Fibroblast of pulmonary artery (primary cell): Measurements from ENCODE around the gene GK.

ENCODE experiments used
- DNase-seq: peaks from one replicate; pipeline ENCODE4 v3.0.0-alpha.2; 2010; ENCODE audit warnings: low read depth
- H3K4me3 ChIP-seq: replicated peaks from 2 replicates; pipeline ENCODE4 v1.5.1; 2011; ENCODE audit warnings: low read depth, mild to moderate bottlenecking, control low read depth, low read length, moderate library complexity
- TF ChIP-seq, protein P1 (sequence below): IDR thresholded peaks from 2 replicates; pipeline ENCODE4 v1.5.1; 2011; ENCODE audit warnings: mild to moderate bottlenecking, control low read depth, low read length, inconsistent platforms; ENCODE audit errors: missing control alignments

The GK gene

GRCh38 chrX:30654989-30655607, 1.9 kb downstream of the GK start:
- no peak for DNase-seq
- no peak overlapping the region for H3K4me3 ChIP-seq
- TF ChIP-seq, protein P1, sequence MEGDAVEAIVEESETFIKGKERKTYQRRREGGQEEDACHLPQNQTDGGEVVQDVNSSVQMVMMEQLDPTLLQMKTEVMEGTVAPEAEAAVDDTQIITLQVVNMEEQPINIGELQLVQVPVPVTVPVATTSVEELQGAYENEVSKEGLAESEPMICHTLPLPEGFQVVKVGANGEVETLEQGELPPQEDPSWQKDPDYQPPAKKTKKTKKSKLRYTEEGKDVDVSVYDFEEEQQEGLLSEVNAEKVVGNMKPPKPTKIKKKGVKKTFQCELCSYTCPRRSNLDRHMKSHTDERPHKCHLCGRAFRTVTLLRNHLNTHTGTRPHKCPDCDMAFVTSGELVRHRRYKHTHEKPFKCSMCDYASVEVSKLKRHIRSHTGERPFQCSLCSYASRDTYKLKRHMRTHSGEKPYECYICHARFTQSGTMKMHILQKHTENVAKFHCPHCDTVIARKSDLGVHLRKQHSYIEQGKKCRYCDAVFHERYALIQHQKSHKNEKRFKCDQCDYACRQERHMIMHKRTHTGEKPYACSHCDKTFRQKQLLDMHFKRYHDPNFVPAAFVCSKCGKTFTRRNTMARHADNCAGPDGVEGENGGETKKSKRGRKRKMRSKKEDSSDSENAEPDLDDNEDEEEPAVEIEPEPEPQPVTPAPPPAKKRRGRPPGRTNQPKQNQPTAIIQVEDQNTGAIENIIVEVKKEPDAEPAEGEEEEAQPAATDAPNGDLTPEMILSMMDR, result no peak

DNA sequence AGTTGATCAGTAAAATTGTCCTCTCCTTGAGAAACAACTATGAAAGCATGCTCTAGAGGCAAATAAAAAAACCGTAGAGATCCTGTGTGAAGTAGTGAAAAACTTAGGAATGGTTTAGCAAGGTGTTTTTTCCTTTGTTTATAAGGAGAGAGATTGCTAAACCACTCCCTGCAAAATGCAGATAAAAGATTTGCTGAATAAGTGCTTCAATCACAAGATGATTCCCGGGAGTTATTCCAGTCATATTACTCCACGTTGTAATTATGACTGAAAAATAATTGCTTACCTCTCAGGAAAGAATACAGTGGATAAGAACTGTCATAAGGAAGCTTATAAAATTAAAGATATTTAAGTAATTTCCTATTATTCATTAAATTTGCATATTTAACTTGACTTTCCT, 2.8 kb downstream of the GK start:
- no peak overlapping the region for H3K4me3 ChIP-seq
- TF ChIP-seq, protein P1, result no peak
- DNase-seq, result no peak

GRCh38 chrX:30657196-30658161, 4.3 kb downstream of the GK start:
- TF ChIP-seq, protein P1, result no peak
- DNase-seq, result peak; percentile 35
- no peak overlapping the region for H3K4me3 ChIP-seq

DNA sequence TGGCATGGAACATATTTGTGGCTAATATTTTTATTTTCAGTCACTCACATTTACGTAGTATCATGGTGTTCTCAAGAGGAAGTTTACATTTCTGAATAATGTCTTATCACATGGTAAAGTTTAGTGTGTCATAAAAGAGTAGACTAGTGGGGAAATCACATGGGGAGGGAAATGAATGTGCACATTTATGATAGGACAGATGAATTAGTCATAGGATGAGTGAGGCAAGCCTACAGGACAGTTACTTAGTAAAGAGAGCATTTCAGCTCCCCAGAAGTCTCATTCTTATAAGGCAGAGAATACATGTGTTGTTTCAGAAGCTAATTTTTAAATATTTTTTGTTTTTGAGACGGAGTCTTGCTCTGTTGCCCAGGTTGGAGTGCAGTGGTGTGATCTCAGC, 6.2 kb downstream of the GK start:
- H3K4me3 ChIP-seq, result no peak overlapping the region
- peak; percentile 91 for DNase-seq
- TF ChIP-seq, protein P1, result no peak

DNA sequence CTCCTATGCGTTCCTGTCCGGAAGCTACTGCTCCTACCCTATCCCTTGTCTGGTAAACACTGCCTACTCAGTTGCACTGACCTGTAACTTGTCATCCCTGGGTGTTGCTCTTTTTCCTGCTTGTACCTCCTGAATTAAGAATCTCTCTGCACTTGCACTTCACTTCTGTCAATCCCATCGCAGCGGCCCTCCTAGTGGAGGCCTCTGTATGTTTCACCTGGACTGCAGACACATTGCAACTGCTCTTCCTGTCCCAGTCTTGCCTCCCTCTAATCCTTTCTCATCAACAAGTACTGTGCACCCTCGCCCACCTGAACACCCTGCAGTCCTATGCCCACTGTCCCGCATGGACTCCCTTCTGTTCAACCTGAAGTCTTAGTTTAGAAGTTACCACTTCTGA, 8.0 kb downstream of the GK start:
- no peak overlapping the region for H3K4me3 ChIP-seq
- TF ChIP-seq, protein P1, result no peak
- DNase-seq, result no peak

- TF ChIP-seq, protein P1, result no peak
- H3K4me3 ChIP-seq, result no peak overlapping the region
- no peak for DNase-seq
These were observed 10.1 kb downstream of the GK start for GRCh38 chrX:30663322-30663721.

- DNase-seq, result no peak
- no peak overlapping the region for H3K4me3 ChIP-seq
- TF ChIP-seq, protein P1, result no peak
These were observed 12.2 kb downstream of the GK start for GRCh38 chrX:30665471-30665870.
